Stimulated activated CD4-positive, alpha-beta T cell treated with anti-CD3 and anti-CD28 coated beads, Interleukin-1b, Interleukin-23, amount 100 ng/mL, for 48 hours (primary cell): ENCODE measurements around the gene NUP58.

Experiments used
- DNase-seq: peaks from one replicate; pipeline ENCODE4 v3.0.0-alpha.2; 2020

NUP58 gene

GRCh38 chr13:25378528-25378927 is 77.1 kb downstream of the NUP58 start:
- no peak for DNase-seq

GRCh38 chr13:25379011-25379410 is 77.6 kb downstream of the NUP58 start:
- DNase-seq, result no peak

- no peak for DNase-seq
Observed at GRCh38 chr13:25380082-25380481, 78.7 kb downstream of the NUP58 start.

- DNase-seq, result no peak
Observed at GRCh38 chr13:25380741-25381324, 79.4 kb downstream of the NUP58 start.

GRCh38 chr13:25384758-25385410 is 83.5 kb downstream of the NUP58 start:
- no peak for DNase-seq

GRCh38 chr13:25391932-25392331 is 90.5 kb downstream of the NUP58 start:
- no peak for DNase-seq
